GM19395 (cell line): ENCODE data around the gene LDHAL6B.

Experiments
- ATAC-seq: cut with Tn5 transposase; IDR thresholded peaks from one replicate; pipeline ENCODE4 v1.9.1; 2021; ENCODE audit warnings: mild to moderate bottlenecking, moderate library complexity; ENCODE audit not compliant: unreplicated experiment

LDHAL6B gene

GRCh38 chr15:59249816-59250215 lies 43.2 kb downstream of the LDHAL6B start:
- no peak for ATAC-seq

GRCh38 chr15:59250249-59250648 lies 43.6 kb downstream of the LDHAL6B start:
- no peak for ATAC-seq

- peak; percentile 54 for ATAC-seq
These were observed 44.6 kb downstream of the LDHAL6B start for GRCh38 chr15:59251001-59251845.

GRCh38 chr15:59252137-59252536 lies 45.5 kb downstream of the LDHAL6B start:
- ATAC-seq: no peak

- no peak for ATAC-seq
These were observed 49.2 kb downstream of the LDHAL6B start for GRCh38 chr15:59255680-59256336.

- ATAC-seq: no peak
These were observed 49.8 kb downstream of the LDHAL6B start for GRCh38 chr15:59256482-59256881.

GRCh38 chr15:59257140-59257539 lies 50.5 kb downstream of the LDHAL6B start:
- ATAC-seq: no peak
